SU-DHL-6 (cell line): ENCODE data around the gene HLTF.

ENCODE experiments used
- H2AFZ ChIP-seq: fragments of 200-600 bp; sonication (generic); 2 replicates; pipeline ENCODE4 v1.6.1; 2014; ENCODE audit warnings: low read depth, mild to moderate bottlenecking, moderate library complexity, mixed read lengths, antibody characterized with exemption, low read length; ENCODE audit not compliant: severe bottlenecking
- H3F3A ChIP-seq: fragments of 200-600 bp; shearing (Covaris generic); 2 replicates; pipeline ENCODE4 v1.6.0; 2016; ENCODE audit warnings: antibody characterized with exemption, mild to moderate bottlenecking; ENCODE audit not compliant: insufficient read depth
- H3K27ac ChIP-seq: fragments of 200-600 bp; sonication (generic); 2 replicates; pipeline ENCODE4 v1.5.1; 2016; ENCODE audit warnings: low read depth, mild to moderate bottlenecking, low read length, moderate library complexity, mixed read lengths
- H3K27me3 ChIP-seq: fragments of 200-600 bp; sonication (generic), shearing (Covaris generic); 2 replicates; pipeline ENCODE4 v1.6.0; 2014; ENCODE audit warnings: mild to moderate bottlenecking, low read length
- H3K36me3 ChIP-seq: fragments of 200-600 bp; sonication (generic); 2 replicates; pipeline ENCODE4 v1.6.1; 2014; ENCODE audit warnings: mild to moderate bottlenecking, low read length, mixed read lengths
- H3K4me2 ChIP-seq: fragments of 300-600, 200-600 bp; shearing (Covaris generic), sonication (generic); 2 replicates; pipeline ENCODE4 v1.6.0; 2014; ENCODE audit warnings: low read length, low read depth, mild to moderate bottlenecking; ENCODE audit not compliant: poor library complexity, severe bottlenecking
- H3K4me3 ChIP-seq: fragments of 200-600 bp; sonication (generic); 2 replicates; pipeline ENCODE4 v1.5.1; 2014; ENCODE audit warnings: antibody characterized with exemption, low read length, mild to moderate bottlenecking, mixed read lengths; ENCODE audit not compliant: insufficient read depth, poor library complexity, severe bottlenecking
- H3K79me2 ChIP-seq: fragments of 200-600 bp; sonication (generic); 2 replicates; pipeline ENCODE4 v1.6.1; 2014; ENCODE audit warnings: mild to moderate bottlenecking, low read length, moderate library complexity; ENCODE audit not compliant: insufficient read depth
- H3K9ac ChIP-seq: fragments of 200-600 bp; sonication (generic); 2 replicates; pipeline ENCODE4 v1.7.0; 2014; ENCODE audit warnings: mild to moderate bottlenecking, low read length
- H3K9me2 ChIP-seq: fragments of 200-600 bp; sonication (generic); replicated peaks from 2 replicates; pipeline ENCODE4 v1.6.1; 2014; ENCODE audit warnings: low read length; ENCODE audit not compliant: insufficient read depth
- H3K9me3 ChIP-seq: fragments of 200-600 bp; sonication (generic); 2 replicates; pipeline ENCODE4 v1.6.1; 2014; ENCODE audit warnings: low read length, mixed read lengths; ENCODE audit not compliant: insufficient read depth
- H4K20me1 ChIP-seq: fragments of 200-600 bp; sonication (generic); 2 replicates; pipeline ENCODE4 v1.6.1; 2014; ENCODE audit warnings: low read depth, mild to moderate bottlenecking, antibody characterized with exemption, low read length, moderate library complexity, mixed read lengths
- EZH2phosphoT487 ChIP-seq: fragments of 200-600 bp; sonication (generic), shearing (Covaris generic); conservative IDR thresholded peaks from 2 replicates; pipeline ENCODE4 v1.6.1; 2018; ENCODE audit warnings: mild to moderate bottlenecking, antibody characterized with exemption, low read length, moderate library complexity, mixed read lengths
- TF ChIP-seq, protein P1 (sequence below): fragments of 200-600 bp; sonication (generic); IDR thresholded peaks from one replicate; pipeline ENCODE4 v1.5.1; 2017; ENCODE audit warnings: antibody characterized with exemption, mild to moderate bottlenecking, low read length, moderate library complexity; ENCODE audit not compliant: insufficient read depth, poor library complexity, severe bottlenecking

Gene HLTF

DNA sequence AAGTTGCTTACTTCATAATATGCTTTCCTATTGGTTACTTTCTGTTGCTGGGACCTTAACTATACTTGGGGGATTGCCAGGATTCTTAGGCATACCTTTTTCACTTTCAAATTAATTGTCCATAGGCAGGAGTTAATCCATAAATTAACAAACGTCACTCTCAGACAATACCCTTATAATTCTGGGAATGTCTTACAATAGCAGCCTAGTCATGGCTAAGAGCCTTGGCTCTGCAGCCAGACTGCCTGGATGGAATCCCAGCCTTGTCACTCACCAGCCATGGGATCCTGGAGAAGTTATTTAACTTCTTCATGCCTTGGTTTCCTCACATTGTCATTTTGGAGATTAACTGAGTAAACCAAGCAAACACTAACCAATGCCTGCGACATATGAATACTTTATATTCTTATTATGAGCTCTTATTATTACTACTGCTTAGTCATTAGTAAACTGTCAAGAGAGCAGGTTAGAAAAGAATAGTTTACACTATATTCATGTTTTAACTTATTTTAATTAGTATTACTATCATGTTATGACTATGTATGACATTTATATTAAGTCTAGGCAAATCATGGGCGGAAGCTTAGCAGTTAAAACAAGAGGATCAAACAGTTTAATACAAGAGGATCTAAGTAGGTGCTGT lies 66.0 kb downstream of the HLTF start:
- no peaks in the 10 kb centered on the region for H3K9me2 ChIP-seq
- no peak overlapping the region for H3K4me3 ChIP-seq

DNA sequence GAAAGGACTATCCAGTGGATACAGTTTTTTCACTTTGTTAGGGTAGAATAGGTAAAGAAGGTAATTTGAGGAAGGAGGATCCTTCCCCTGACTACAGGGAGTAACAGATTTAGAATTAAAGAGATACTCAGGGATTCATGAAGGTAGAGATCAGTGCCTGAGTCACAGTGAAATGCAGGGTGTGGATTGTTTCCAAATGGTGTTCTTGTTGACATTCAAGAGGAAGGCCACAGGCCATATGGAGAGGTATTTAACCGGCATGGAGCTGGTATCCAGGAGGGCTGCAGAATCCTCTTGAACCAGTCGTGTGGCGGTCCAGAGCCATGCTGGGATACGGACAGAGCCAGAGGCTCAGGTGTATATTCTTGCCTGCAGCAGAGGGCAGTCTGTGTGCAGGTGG lies 66.8 kb downstream of the HLTF start:
- no peak overlapping the region for H3K27ac ChIP-seq
- H3K9me3 ChIP-seq: no peaks in the 10 kb centered on the region
- no peaks in the 10 kb centered on the region for H3K79me2 ChIP-seq
- peaks cover 6% of the 10 kb centered on the region for H3K36me3 ChIP-seq
- no peak overlapping the region for H3K4me3 ChIP-seq
- no peaks in the 10 kb centered on the region for H3K27me3 ChIP-seq
- no peak overlapping the region for H3K4me2 ChIP-seq
- TF ChIP-seq, protein P1, sequence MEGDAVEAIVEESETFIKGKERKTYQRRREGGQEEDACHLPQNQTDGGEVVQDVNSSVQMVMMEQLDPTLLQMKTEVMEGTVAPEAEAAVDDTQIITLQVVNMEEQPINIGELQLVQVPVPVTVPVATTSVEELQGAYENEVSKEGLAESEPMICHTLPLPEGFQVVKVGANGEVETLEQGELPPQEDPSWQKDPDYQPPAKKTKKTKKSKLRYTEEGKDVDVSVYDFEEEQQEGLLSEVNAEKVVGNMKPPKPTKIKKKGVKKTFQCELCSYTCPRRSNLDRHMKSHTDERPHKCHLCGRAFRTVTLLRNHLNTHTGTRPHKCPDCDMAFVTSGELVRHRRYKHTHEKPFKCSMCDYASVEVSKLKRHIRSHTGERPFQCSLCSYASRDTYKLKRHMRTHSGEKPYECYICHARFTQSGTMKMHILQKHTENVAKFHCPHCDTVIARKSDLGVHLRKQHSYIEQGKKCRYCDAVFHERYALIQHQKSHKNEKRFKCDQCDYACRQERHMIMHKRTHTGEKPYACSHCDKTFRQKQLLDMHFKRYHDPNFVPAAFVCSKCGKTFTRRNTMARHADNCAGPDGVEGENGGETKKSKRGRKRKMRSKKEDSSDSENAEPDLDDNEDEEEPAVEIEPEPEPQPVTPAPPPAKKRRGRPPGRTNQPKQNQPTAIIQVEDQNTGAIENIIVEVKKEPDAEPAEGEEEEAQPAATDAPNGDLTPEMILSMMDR: no peak
- no peak for TF ChIP-seq EZH2phosphoT487
- H2AFZ ChIP-seq: no peak overlapping the region
- no peaks in the 10 kb centered on the region for H3F3A ChIP-seq
- no peaks in the 10 kb centered on the region for H3K9me2 ChIP-seq
- no peak overlapping the region for H3K9ac ChIP-seq
- no peaks in the 10 kb centered on the region for H4K20me1 ChIP-seq

More for the DNA sequence above, 66.0 kb downstream of the HLTF start:
- TF ChIP-seq, protein P1: no peak
- no peak for TF ChIP-seq EZH2phosphoT487
- Histone ChIP-seq H3K9me3 (peaks cover 6% of the 10 kb centered on the region; the same call in 1 of the 2 replicates), H3K9ac (no peak overlapping the region), H2AFZ (no peak overlapping the region), H3F3A (no peaks in the 10 kb centered on the region), H3K27me3 (no peaks in the 10 kb centered on the region), H3K79me2 (no peaks in the 10 kb centered on the region), H3K4me2 (no peak overlapping the region), H4K20me1 (no peaks in the 10 kb centered on the region), H3K36me3 (peaks cover 13% of the 10 kb centered on the region), H3K27ac (no peak overlapping the region)

DNA sequence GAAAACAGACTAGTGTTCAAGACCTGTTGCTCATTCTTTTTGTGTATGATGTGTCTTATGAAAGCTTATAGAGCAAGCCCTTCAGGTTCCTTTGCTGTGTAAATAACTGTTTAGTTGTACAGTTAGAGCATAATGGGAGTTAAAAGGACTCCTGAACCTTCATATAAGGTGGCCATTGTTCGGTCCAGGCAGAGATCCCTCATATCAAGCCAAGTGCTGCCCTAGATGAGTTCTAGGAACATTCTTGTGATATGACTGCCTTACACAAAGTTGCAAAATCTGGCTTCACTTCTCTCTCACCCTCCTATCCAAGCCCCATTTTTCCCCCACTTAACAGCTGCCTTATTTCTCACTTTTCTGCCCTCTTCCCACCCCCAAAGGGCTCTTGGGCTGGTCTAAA lies 68.1 kb downstream of the HLTF start:
- Histone ChIP-seq H3K9me2 (no peaks in the 10 kb centered on the region), H3K27me3 (no peaks in the 10 kb centered on the region), H3K9ac (no peak overlapping the region), H3K9me3 (no peaks in the 10 kb centered on the region), H3K4me2 (no peak overlapping the region), H3K79me2 (no peaks in the 10 kb centered on the region), H3K4me3 (no peak overlapping the region), H4K20me1 (no peaks in the 10 kb centered on the region), H3F3A (no peaks in the 10 kb centered on the region), H3K27ac (no peak overlapping the region), H3K36me3 (no peaks in the 10 kb centered on the region; the same call in 1 of the 2 replicates), H2AFZ (no peak overlapping the region)
- TF ChIP-seq, protein P1: no peak
- TF ChIP-seq EZH2phosphoT487: no peak
